HepG2 (cell line): ENCODE measurements around the gene ARFGAP1. TPM values are rescaled to one million over a fixed set of nuclear protein-coding genes. Genes with fewer than 3 reads are reported as not detected.

Experiments
- ATAC-seq: fragments of 200-7000 bp; cut with Tn5 transposase; 3 replicates; pipeline ENCODE4 v1.9.1; 2020; ENCODE audit warnings: mild to moderate bottlenecking, moderate library complexity
- BruUV-seq: library from RNA; stranded (reverse); fragments of 400-500 nt; replicated peaks from 2 replicates; lab custom pipeline; 2021; lab: Mats Ljungman, UMichigan
- CTCF ChIA-PET: fragments of 300-600 bp; formaldehyde crosslinking; extraction: SDS; loops from one replicate; lab custom pipeline; 2021; ENCODE audit warnings: low total read pairs, inconsistent platforms, low intra/inter-chr PET ratio; lab: Yijun Ruan, JAX
- POLR2A ChIA-PET: fragments of 350-600 bp; sonication (Branson Sonifier 250); formaldehyde crosslinking; loops from one replicate; lab custom pipeline; 2020; ENCODE audit warnings: antibody characterized with exemption, inconsistent platforms; lab: Yijun Ruan, JAX
- DNase-seq: peaks from one replicate; pipeline ENCODE4 v3.0.0-alpha.2; 2015; ENCODE audit warnings: low spot score
- FAIRE-seq: peaks from 3 replicates; lab custom pipeline; 2011; peaks lifted over from hg19 to GRCh38; lab: Jason Lieb, UNC
- H2AFZ ChIP-seq: one replicate; pipeline ENCODE4 v1.6.1; 2011; ENCODE audit warnings: low read length, inconsistent platforms
- H3K27ac ChIP-seq: fragments of 300-600 bp; 3 replicates; pipeline ENCODE4 v1.8.0; 2011; ENCODE audit warnings: mixed run types, mild to moderate bottlenecking, mixed read lengths, low read length, inconsistent platforms; ENCODE audit not compliant: insufficient read depth; ENCODE audit errors: extremely low read length
- H3K27me3 ChIP-seq, 2 experiments: fragments of 200-600 bp in 1 of 2; 2 replicates in 1 of 2; 3 replicates in 1 of 2; pipeline versions ENCODE4 v1.6.0 to v1.8.0; 2011; ENCODE audit warnings: low read length in 2 of 2, mild to moderate bottlenecking in 2 of 2, moderate library complexity in 2 of 2, inconsistent platforms in 1 of 2; ENCODE audit not compliant: insufficient read depth in 2 of 2, control insufficient read depth in 1 of 2
- H3K36me3 ChIP-seq, 2 experiments: fragments of 200-600 bp in 1 of 2; replicated peaks in 1 of 2; 2 replicates in 1 of 2; 3 replicates in 1 of 2; pipeline versions ENCODE4 v1.5.1 to v1.8.0; 2011; ENCODE audit warnings: low read length in 2 of 2, inconsistent platforms in 1 of 2; ENCODE audit not compliant: insufficient read depth in 2 of 2, control insufficient read depth in 1 of 2
- H3K4me1 ChIP-seq: 2 replicates; pipeline ENCODE4 v1.5.1; 2012; ENCODE audit warnings: low read length, inconsistent platforms; ENCODE audit not compliant: insufficient read depth
- H3K4me2 ChIP-seq: 2 replicates; pipeline ENCODE4 v1.6.0; 2011; ENCODE audit warnings: low read depth, low read length, inconsistent platforms
- H3K4me3 ChIP-seq, 3 experiments: fragments of 200-600 bp in 1 of 3; sonication (generic), shearing (Covaris generic) in 1 of 3; replicated peaks in 1 of 3; 2 replicates each; pipeline ENCODE4 v1.5.1; 2011 to 2016; ENCODE audit warnings: low read length in 3 of 3, inconsistent platforms in 2 of 3, low read depth in 2 of 3, mild to moderate bottlenecking in 2 of 3, control low read depth in 1 of 3, mixed read lengths in 1 of 3; ENCODE audit not compliant: insufficient read depth in 1 of 3
- H3K79me2 ChIP-seq: one replicate; pipeline ENCODE4 v1.6.1; 2011; ENCODE audit warnings: low read length, inconsistent platforms; ENCODE audit not compliant: insufficient read depth
- H3K9ac ChIP-seq: 2 replicates; pipeline ENCODE4 v1.6.0; 2011; ENCODE audit warnings: mild to moderate bottlenecking, low read depth, low read length, inconsistent platforms; ENCODE audit not compliant: insufficient read depth
- H3K9me3 ChIP-seq: 2 replicates; pipeline ENCODE4 v1.5.1; 2012; ENCODE audit warnings: mild to moderate bottlenecking, low read length
- H4K20me1 ChIP-seq: 2 replicates; pipeline ENCODE4 v1.6.0; 2011; ENCODE audit warnings: inconsistent platforms, mild to moderate bottlenecking, low read length, moderate library complexity; ENCODE audit not compliant: insufficient read depth
- MAFF ChIP-seq: IDR thresholded peaks from 2 replicates; pipeline ENCODE4 v1.6.1; 2011; ENCODE audit warnings: low read depth, low read length, improper control_type of control experiment
- MAFK ChIP-seq, 2 experiments: IDR thresholded peaks in 1 of 2; conservative IDR thresholded peaks in 1 of 2; 2 replicates each; pipeline ENCODE4 v1.6.1; 2011; ENCODE audit warnings: improper control_type of control experiment in 2 of 2, low read length in 2 of 2
- PAX8 ChIP-seq: sonication (generic); formaldehyde crosslinking; IDR thresholded peaks from 2 replicates; pipeline ENCODE4 v1.8.0; 2022; ENCODE audit warnings: mild to moderate bottlenecking, missing genetic modification reagents, borderline replicate concordance
- ZBTB40 ChIP-seq, 2 experiments: fragments of 450-650 bp in 1 of 2; sonication (generic) in 1 of 2; formaldehyde crosslinking in 1 of 2; IDR thresholded peaks; 2 replicates each; pipeline versions ENCODE4 v1.6.1 to v1.8.0; 2016 to 2022; ENCODE audit warnings: antibody characterized with exemption in 1 of 2, mild to moderate bottlenecking in 1 of 2, missing genetic modification reagents in 1 of 2
- ZFY ChIP-seq: sonication (generic); formaldehyde crosslinking; IDR thresholded peaks from 2 replicates; pipeline ENCODE4 v1.4.0; 2020; ENCODE audit warnings: missing genetic modification reagents
- ZNF737 ChIP-seq: sonication (generic); formaldehyde crosslinking; IDR thresholded peaks from 2 replicates; pipeline ENCODE4 v1.5.0; 2020; ENCODE audit warnings: missing genetic modification reagents, mild to moderate bottlenecking, borderline replicate concordance
- WGBS: methylation state at CpG from one replicate; pipeline ENCODE4 v1.1.6; 2017; ENCODE audit warnings: low lambda C conversion rate; 5-methylcytosine and 5-hydroxymethylcytosine counted together
- in situ Hi-C: cut with HindIII; loops from 2 replicates; pipeline ENCODE4 v1.10.0; 2017; ENCODE audit warnings: low pct_unique_long_range_greater_than_20kb; ENCODE audit not compliant: extremely low pct_ligation_motif_present
- intact Hi-C: fragments of 100-400 bp; cut with micrococcal nuclease; formaldehyde crosslinking; loops from one replicate; pipeline ENCODE4 v1.10.0; 2022; ENCODE audit not compliant: unreplicated experiment
- polyA plus RNA-seq, 8 experiments: library from polyadenylated mRNA; depleted of rRNA in 3 of 8; stranded (reverse) in 7 of 8; unstranded in 1 of 8; fragments of >200 nt; fragmentation: Illumina TruSeq in 4 of 8; extraction: Trizol in 4 of 8; gene quantifications; 2 replicates each; pipeline versions ENCODE4 v1.2.1 to v1.2.3, GENCODE V29; 2011 to 2016; ENCODE audit warnings: low read depth in 4 of 8, missing spikeins in 1 of 8, mixed read lengths in 1 of 8; ENCODE audit not compliant: insufficient read depth in 1 of 8
- total RNA-seq, 5 experiments: library from RNA; depleted of rRNA; stranded (reverse); fragments of >200 nt; fragmentation: Illumina TruSeq; extraction: Trizol; gene quantifications; 2 replicates each; pipeline ENCODE4 v1.2.3, GENCODE V29; 2016; ENCODE audit warnings: low read depth in 1 of 5

The ARFGAP1 gene
- total and polyA plus RNA-seq, 2 of the 13 experiments (the other 11 are each of a cell fraction or from before 2014, with no cell fraction given): 132 TPM

- CTCF ChIA-PET: no interaction called here
- Histone ChIP-seq H3K27ac (no peak overlapping the region), H3K79me2 (no peaks in the 10 kb centered on the region), H3K4me2 (no peak overlapping the region), H3K4me3 (no peak overlapping the region), H3K9ac (no peak overlapping the region), H3K27me3 (peaks cover 25 to 83% of the 10 kb centered on the region in 2 experiments), H3K36me3 (no peaks in the 10 kb centered on the region), H2AFZ (no peak overlapping the region), H3K9me3 (no peaks in the 10 kb centered on the region), H4K20me1 (no peaks in the 10 kb centered on the region; the same call in 1 of the 2 replicates), H3K4me1 (no peaks in the 10 kb centered on the region)
- no peak for ATAC-seq
- FAIRE-seq: no peak
- 42% methylated on average over 25 of the region's 25 CpGs for WGBS
- intact Hi-C loops: loop anchor here (10.0 kb wide), 1 partner anchor 194 kb away; no protein-coding TSS in a partner anchor
- POLR2A ChIA-PET: no interaction called here
- no peak for DNase-seq
- BruUV-seq: no TSS peak
- in situ Hi-C loops: no loop called here
- TF ChIP-seq ZNF737 (CRISPR knock-in tag) (no peak), MAFK (conservative IDR thresholded peaks at IDR 0.05 in 1 of 2, IDR thresholded peaks at IDR 0.05 in 1 of 2; ENCODE audit: low read length in 2 of 2) (peak; percentile 87 to 92), ZFY (no peak), PAX8 (CRISPR knock-in tag) (no peak), MAFF (peak; percentile 86), ZBTB40 (IDR thresholded peaks at IDR 0.05) (no peak), ZBTB40 (CRISPR knock-in tag; IDR thresholded peaks at IDR 0.05) (peak; percentile 72; the same call in 1 of the 2 replicates)
These were observed 23.6 kb upstream of the ARFGAP1 start for GRCh38 chr20:63248835-63249591.
